DLD1 (cell line): ENCODE results near the gene SHISAL2B.
"Not testable (repeated sequence)": the region's sequence is repeated elsewhere in the genome, so short reads cannot be mapped to it uniquely, and the experiment has no call there.

ENCODE experiments used
- in situ Hi-C: cut with HindIII; loops from 2 replicates; pipeline ENCODE4 v1.10.0; 2017; ENCODE audit warnings: low sequenced_read_pairs

SHISAL2B gene

DNA sequence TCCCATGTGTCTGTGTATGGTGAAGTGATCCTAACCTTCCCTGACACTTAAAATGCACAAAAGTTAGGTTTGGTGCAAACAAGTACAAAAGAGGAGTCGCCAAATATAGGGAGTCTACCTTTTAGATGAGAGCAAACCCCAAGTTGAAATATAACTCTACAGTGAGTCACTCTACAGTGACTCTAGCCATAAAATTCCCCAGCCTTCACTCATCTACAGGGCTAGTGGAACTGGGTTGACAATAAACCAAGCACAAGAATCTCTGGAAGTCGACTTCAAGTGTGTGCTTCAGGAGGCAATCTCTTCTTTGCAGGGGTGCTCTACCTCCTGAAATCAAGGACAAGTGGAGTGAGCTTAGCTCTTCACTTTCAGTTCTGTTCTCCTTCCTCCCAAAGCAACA is 3.3 kb downstream of the SHISAL2B start:
- in situ Hi-C loops, result no loop called here

DNA sequence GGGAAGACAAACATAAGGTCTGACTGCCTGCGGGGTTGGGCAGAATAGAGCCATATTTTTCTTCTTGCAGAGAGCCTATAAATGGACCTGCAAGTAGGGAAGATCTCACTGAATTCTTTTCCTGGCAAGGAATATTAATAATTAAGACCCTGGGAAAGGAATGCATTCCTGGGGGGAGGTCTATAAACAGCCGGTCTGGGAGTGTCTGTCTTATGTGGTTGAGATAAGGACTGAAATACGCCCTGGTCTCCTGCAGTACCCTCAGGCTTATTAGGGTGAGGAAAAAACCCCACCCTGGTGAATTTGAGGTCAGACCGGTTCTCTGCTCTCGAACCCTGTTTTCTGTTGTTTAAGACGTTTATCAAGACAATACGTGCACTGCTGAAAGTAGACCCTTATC is 6.1 kb downstream of the SHISAL2B start:
- in situ Hi-C loops, result not testable (repeated sequence)

DNA sequence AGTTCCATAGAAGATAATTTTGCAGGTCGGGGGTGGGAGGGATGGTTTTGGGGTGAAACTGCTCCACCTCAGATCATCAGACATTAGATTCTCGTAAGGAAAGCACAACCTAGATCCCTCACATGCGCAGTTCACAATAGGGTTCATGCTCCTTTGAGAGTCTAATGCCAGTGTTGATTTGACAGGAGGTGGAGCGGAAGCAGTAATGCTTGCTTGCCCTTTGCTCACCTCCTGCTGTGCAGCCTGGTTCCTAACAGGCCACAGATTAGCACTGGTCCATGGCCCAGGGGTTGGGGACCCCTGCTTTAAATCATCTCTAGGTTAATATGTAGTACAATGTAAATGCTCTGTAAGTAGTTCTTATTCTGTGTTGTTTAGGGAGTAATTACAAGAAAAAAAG is 10.5 kb downstream of the SHISAL2B start:
- in situ Hi-C loops, result no loop called here

DNA sequence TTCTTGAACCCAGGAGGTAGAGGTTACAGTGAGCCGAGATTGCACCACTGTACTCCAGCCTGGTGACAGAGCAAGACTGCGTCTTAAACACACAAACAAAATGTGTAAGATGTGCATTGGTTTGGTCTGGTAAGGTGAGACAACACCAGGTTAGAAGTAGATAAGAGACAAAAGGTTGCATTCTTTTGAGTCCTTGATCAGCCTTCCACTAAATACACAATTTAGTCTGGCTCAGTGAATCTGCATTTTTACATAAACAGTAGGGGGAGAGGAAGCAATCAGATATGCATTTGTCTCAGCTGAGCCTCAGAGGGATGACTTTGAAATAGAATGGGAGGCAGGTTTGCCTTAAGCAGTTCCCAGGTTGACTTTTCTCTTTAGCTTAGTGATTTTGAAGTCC is 15.8 kb downstream of the SHISAL2B start:
- in situ Hi-C loops, result not testable (repeated sequence)

DNA sequence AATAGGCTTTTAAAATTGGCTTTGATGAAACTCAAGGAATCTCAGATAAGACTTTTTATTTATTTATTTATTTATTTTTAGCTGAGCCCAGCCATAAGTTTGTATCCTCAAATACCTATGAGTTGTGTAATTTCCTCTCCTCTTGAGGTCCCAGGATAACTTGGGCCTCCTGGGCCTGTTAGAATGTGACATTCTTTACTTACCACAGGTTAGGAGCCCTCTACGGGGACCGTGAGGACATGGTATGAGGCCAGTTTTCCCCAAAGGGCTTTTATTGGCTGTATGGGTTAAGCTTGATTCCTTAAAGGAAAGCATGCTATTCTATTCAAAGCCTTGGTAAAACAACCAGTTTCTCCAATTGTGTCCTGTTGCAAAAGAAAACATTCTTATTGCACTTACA is 16.9 kb downstream of the SHISAL2B start:
- in situ Hi-C loops, result no loop called here

DNA sequence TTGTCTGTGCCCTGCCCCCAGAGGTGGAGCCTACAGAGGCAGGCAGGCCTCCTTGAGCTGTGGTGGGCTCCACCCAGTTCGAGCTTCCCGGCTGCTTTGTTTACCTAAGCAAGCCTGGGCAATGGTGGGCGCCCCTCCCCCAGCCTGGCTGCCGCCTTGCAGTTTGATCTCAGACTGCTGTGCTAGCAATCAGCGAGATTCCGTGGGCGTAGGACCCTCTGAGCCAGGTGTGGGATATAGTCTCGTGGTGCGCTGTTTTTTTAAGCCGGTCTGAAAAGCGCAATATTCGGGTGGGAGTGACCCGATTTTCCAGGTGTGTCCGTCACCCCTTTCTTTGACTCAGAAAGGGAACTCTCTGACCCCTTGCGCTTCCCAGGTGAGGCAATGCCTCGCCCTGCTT is 24.2 kb downstream of the SHISAL2B start:
- in situ Hi-C loops, result not testable (repeated sequence)

DNA sequence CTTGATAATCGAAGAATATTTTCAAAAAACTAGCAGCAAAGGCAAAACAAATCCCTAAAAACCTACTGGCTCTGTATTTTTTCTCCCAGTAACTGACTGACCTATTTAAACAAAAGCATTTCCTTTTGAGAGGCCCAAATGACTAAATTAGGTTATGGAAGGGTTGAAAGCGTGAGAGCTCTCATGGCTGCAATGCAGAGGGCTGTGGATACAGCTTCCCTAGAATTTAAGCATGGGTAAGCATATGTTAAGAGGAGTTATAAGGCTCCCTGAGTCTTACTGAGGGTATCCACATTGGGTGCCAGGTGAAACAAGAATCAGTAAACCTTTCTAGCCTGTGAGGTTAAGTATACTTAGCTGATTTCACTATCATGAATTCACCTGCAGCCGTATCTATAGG is 32.3 kb downstream of the SHISAL2B start:
- in situ Hi-C loops, result no loop called here

DNA sequence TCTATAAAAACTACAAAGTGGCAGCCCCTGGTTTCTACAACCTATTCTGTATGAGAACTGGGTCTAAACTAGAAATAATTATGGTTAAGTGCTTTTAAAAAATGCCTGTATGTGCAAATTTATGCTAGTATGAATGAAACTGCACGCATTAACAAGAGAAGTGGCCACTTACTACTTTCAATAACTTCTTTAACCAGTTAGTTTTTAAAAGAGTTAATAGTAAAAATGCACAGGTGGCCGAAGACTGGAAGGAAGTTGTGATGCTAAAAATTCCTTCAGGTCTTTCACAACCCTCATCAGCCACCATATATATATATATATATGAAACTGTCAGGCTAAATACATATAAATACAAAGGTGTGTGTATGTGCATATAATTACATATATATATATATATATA is 36.8 kb downstream of the SHISAL2B start:
- in situ Hi-C loops, result no loop called here

DNA sequence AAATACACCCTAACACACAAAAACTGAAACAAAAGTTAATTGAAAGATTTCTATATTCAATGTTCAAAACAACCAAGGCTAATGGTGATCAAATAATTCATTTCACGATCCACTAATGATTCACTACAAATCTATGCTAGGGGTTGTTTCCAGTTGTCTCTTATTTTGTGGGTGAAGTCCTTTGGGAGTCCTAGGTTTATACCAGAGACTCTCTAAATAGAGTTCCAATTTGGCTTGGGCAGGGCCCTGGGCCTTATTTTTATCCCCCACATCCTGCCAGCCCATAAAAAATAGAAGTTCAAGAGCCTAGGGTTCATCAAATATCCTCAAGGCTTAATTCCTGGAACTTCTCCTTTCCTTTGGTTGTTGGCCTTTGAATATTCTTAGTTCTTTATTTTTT is 52.1 kb downstream of the SHISAL2B start:
- in situ Hi-C loops, result no loop called here

DNA sequence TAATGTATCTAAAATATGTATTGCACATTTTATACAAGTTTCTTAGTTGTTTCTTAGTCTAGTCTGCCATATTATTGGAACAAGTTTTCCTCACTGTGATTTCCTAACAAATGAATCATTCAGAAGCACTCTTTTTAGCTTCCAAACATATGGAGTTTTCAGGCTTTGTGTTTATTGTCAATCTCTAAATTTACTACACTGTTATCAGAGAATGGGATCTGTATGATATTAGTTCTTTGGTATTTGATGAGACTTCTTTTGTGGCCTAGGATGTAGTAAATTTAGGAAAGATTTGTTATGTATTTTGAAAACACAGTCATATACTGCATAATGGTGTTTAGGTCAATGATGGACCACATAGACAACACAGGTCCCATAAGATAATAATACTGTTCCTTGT is 52.5 kb downstream of the SHISAL2B start:
- in situ Hi-C loops, result no loop called here

DNA sequence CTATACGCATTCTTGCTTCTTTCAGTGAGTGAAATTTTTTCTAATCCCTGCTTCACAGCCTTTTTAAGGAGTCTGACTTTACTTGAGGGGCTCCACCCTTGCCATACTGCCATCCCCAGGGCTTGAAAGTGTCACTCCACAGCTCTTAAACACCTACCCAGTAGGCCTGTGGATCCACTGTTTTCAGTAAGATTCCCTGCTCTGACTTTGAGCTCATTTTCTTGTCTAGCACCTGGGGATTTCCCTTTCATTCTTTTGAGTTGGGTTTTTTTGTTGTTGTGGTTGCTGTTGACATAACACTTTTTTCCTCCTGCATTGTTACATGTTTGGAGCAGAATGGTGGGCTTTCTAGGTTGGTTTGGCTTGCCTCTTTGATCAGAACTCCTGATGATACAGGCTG is 54.6 kb downstream of the SHISAL2B start:
- in situ Hi-C loops, result no loop called here

DNA sequence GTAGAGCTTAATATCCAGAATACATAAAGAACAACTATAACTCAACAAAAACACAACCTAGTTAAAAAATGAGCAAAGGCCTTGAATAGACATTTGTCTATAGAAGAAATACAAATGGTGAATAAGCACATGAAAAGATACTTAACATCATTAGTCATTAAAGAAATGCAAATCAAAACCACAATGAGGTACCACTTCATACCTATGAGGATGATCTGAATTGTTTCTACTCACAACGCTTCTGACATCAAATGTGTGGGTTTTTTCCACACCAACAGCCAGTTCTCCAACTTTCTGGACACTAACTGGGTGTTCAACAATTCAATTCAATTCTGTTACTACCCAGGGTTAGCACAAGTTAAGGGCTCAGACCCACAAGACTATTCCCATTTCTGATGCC is 56.1 kb downstream of the SHISAL2B start:
- in situ Hi-C loops, result no loop called here

DNA sequence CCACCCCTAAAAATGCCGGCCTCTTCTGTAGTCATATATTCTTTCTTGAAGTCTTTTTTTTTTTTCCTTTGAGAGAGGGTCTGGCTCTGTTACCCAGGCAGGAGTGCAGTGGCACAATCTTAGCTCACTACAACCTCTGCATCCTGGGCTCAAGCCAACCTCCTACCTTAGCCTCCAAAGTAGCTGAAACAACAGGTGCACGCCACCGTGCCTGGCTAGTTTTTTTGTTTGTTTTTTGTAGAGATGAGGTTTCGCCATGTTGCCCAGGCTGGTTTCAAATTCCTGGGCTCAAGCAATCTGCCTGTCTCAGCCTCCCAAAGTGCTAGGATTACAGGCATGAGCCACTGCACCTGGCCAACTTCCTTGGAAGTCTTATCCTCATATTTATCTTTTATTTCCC is 59.1 kb downstream of the SHISAL2B start:
- in situ Hi-C loops, result no loop called here

DNA sequence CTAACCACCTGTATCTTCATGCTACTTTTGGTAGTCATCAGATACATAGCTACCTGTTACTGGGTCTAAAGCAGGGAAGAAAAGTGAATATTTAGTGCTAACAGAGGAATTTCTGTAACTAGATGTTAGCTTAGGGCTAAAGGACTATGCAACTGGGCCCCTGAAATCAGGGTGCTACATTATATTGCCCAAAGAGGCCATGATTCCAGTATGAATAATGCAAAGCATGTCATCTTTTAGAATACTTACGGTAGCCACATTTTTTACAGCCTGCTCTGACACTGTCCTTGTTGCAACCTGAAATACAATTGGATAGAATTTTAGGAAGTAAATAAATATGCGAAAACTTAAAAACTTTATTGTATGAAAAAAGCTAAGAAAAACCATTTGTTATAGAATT is 63.8 kb downstream of the SHISAL2B start:
- in situ Hi-C loops, result no loop called here

DNA sequence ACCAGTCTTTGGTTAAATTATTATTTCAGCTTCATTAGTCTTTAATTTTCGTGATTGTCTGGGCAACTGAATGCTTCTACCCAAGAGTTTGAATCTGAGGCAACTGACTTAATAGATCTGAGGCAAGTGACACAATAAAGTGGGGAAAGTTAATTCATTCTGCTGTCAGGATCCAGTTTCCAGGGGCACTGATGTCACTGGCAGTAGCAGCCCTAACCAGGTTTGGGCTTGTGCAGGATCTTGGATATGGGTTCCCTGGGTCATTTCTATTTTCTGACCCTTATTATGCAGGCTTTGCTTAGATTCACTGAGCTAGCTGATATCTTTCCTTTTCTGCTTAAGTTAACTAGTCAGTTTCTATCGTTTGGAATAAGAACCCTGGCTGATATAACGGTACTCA is 68.6 kb downstream of the SHISAL2B start:
- in situ Hi-C loops, result no loop called here

DNA sequence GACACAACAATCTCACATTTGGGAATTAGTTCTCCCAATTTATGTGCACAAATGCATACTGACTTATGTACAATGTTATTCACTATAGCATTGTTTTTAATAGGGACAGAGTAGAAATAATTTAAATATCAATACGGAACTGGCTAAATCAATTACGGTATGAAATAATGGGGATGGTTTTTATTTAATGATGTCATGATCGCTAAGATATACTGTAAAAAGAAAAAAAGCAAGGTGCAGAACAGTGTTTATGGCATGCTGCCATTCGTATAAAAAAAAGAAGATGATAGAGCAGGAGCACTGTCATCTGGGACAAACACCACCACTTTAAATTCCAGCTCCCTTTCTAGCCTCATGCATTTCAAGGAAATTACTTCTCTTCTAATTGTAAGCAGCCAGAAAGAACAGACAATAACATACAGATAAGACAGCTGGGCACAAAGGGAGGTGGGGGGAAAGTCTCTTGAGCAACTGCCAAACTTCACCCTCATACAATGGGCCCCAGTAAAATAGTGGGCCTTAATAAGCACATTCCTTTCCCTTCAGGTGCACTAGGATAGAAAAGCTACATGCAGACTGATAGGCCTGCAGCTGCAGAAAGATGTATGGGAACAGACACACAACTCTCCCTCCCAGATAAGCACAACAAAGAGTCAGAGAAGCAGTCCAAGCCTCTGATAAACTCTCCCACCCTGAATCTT is 69.8 kb downstream of the SHISAL2B start:
- in situ Hi-C loops, result no loop called here

DNA sequence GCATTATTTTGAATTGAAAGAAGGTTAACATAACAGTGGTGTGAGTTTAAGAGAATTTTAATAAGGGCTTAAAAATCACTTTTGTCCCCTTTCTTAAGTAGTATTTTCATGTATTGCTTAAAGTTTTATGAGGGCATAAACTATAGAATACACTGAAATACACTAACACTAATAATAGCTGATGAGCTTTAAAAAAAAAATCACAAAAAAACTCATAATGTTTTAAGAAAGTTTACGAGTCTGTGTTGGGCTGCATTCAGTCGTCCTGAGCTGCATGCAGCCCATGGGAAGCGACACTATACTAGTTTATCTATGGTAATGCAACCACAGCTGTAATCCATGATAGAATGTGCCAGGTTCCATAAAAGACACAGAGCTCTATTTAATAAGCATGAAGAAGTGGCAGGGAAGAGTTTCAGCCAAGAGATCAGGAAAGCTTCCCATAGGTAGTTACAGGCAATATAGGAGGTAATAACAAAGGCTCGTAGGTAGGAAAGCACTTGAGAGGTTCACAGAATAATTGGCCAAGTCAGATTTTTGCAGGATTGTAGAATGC is 73.7 kb downstream of the SHISAL2B start:
- in situ Hi-C loops, result no loop called here

DNA sequence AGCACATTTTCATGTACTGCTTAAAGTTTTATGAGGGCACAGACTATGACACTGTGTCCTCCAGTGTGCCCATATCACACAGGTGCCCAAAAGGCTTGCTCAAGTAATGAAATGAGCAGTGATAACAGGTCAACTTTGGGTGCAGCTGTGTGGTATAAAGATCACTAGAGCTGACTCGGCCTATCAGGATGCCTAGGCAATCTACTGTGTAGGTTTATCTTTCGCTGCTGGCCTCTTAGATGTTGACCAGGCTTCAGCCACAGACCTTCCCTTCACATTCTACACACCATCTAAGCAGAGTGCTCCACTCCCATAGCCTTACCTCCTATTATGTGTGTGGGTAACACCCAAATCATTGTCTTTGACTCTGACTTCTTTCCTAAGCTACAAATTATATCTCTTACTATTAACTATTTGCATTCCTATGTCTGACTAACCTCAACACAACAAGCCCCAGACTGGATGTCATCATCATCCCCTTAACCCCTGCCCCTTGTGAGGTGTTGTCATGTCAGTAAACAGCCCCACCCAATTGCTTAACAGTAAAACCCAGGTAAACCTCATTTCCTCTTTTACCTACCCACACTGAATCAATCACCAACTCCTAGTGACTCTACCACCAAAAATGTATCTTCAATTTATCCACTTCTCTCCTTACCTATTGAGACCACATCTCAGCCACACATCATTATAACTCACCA is 75.7 kb downstream of the SHISAL2B start:
- in situ Hi-C loops, result no loop called here

DNA sequence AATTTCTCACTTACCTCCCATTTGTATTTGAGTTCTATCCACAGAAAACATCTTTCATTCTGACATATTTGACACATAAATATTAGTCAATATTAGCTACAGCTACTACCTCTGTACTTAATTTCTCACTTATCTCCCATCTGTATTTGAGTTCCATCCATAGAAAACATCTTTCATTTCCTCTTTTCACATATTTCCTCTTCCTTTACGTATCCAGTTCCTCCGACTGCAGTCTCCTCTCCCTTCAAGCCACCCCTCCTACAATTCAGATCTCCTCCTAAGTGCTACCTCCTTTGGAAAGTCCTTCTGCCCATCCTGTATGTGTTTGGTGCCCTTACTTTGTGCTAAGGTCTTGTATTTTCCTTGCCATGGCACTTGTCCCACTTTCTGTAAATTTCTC is 76.6 kb downstream of the SHISAL2B start:
- in situ Hi-C loops, result no loop called here
